Type B pancreatic cell (in vitro differentiated cells): ENCODE data around the gene ARID4B. TPM values are rescaled to one million over a fixed set of nuclear protein-coding genes. Genes with fewer than 3 reads are reported as not detected.
A peak's percentile ranks its signal among the peaks of the same experiment; 100 is the strongest.

Experiments
- DNase-seq: peaks from one replicate; pipeline ENCODE4 v3.0.0; 2021; ENCODE audit warnings: mixed read lengths; ENCODE audit not compliant: unreplicated experiment; ENCODE audit errors: extremely low spot score
- H3K27ac Mint-ChIP-seq: 2 replicates; pipeline ENCODE4 v1.8.0; 2021; ENCODE audit warnings: mild to moderate bottlenecking, mixed read lengths
- H3K27me3 Mint-ChIP-seq: 2 replicates; pipeline ENCODE4 v1.8.0; 2021; ENCODE audit warnings: mixed read lengths
- H3K36me3 Mint-ChIP-seq: 2 replicates; pipeline ENCODE4 v1.8.0; 2021; ENCODE audit warnings: mixed read lengths
- H3K4me1 Mint-ChIP-seq: one replicate; pipeline ENCODE4 v1.8.0; 2021; ENCODE audit warnings: mixed read lengths; ENCODE audit not compliant: unreplicated experiment
- H3K4me3 Mint-ChIP-seq: 2 replicates; pipeline ENCODE4 v1.8.0; 2021; ENCODE audit warnings: mild to moderate bottlenecking, mixed read lengths
- H3K9me3 Mint-ChIP-seq: 2 replicates; pipeline ENCODE4 v1.8.0; 2021; ENCODE audit warnings: mixed read lengths
- total RNA-seq: library from RNA; stranded (reverse); gene quantifications from 2 replicates; pipeline ENCODE4 v1.2.1, GENCODE V29; 2021; ENCODE audit warnings: low replicate concordance
- TF ChIP-seq, protein P1 (sequence below): fragments of 200-600 bp; sonication (generic); conservative IDR thresholded peaks from 2 replicates; pipeline ENCODE4 v1.5.0; 2021; ENCODE audit warnings: antibody characterized with exemption, mild to moderate bottlenecking

Gene ARID4B
- total RNA-seq, 1 donor from 2014 or later = 42.4 TPM

DNA sequence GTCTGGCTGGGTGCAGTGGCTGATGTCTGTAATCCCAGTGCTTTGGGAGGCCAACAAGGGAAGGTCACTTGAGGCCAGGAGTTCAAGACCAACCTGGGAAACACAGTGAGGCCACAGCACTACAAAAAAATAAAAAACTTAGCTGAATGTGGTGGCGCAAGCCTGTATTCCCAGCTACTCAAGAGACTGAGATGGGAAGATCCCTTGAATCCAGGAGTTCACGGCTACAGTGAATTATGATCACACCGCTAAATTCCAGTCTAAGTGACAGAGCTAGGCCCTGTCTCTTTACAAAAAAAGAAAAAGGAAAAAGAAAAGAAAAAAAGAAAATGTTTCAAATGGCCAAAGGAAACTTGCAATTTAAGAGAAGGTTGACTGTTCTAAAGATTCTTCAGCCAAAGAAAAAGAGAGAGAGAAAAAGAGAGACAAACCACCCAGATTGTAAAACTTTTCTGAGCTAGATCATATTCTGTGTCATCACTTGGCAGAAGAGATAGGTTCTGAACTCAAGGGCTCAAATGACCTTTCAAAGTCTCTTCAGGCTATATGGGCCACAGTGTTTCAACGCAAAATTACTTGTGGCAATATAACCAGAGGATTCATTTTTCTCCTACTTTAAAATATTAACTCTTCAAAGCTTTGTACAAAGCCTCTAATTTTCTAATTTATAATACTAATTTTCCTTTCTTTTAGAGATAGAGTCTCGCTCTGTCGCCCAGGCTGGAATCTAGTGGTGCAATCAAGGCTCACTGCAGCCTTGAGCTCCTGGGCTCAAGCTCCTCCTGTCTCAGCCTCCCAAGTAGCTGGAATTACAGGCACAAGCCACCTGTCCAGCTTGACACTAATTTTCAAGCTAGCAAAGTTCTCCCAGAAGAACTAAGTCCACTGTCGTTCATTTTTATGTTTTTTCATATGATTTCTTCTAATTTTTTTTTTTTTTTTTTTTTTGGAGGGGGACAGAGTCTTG is 20.5 kb downstream of the ARID4B start:
- Mint-ChIP-seq H3K4me1 (peaks cover 12% of the 10 kb centered on the region), H3K27ac (no peak overlapping the region), H3K36me3 (peaks cover 4% of the 10 kb centered on the region), H3K4me3 (no peak overlapping the region), H3K27me3 (no peaks in the 10 kb centered on the region), H3K9me3 (no peaks in the 10 kb centered on the region)
- DNase-seq = no peak
- TF ChIP-seq, protein P1, sequence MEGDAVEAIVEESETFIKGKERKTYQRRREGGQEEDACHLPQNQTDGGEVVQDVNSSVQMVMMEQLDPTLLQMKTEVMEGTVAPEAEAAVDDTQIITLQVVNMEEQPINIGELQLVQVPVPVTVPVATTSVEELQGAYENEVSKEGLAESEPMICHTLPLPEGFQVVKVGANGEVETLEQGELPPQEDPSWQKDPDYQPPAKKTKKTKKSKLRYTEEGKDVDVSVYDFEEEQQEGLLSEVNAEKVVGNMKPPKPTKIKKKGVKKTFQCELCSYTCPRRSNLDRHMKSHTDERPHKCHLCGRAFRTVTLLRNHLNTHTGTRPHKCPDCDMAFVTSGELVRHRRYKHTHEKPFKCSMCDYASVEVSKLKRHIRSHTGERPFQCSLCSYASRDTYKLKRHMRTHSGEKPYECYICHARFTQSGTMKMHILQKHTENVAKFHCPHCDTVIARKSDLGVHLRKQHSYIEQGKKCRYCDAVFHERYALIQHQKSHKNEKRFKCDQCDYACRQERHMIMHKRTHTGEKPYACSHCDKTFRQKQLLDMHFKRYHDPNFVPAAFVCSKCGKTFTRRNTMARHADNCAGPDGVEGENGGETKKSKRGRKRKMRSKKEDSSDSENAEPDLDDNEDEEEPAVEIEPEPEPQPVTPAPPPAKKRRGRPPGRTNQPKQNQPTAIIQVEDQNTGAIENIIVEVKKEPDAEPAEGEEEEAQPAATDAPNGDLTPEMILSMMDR = no peak

DNA sequence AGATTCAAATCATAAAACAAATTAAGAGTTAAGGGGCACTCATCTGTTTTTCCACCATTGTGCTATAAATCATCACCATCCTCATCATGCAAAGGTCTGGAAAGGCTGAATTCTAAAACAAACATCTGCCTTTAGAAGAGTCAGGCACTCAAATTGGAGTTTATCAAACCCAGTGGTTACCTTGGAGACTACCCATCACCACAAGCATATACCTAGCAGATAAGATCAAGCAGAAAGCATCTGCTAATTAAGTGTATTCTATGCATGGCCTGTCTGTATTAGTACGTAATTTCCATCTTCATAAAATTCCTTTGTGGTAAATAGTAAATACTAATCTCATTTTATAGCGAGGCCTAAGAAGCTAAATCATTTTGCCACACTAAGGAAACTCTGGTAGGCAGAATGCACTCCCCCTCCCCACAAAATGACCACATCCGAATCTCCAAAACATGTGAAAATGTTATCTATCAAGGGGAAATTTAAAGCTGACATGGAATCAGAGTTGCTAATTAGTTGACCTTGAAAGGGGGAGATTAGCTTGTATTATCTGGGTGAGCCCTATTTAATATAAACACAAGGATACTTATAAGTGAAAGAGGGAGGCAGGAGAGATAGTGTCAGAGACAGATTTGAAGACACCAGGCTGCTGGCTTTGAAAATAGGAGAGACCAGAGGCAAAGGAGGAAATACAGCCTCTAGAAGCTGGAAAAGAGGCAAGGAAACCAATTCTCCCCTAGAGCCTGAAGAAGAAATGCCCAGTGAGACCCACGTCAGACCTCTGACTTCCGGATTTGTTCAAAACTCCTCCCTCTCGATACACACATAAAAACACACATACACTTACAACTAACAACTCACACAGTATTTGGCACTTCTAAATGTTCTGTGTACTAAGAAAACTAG is 23.2 kb downstream of the ARID4B start:
- Mint-ChIP-seq H3K4me3 (no peak overlapping the region), H3K27ac (no peak overlapping the region), H3K27me3 (no peaks in the 10 kb centered on the region), H3K9me3 (no peaks in the 10 kb centered on the region), H3K36me3 (peaks cover 4% of the 10 kb centered on the region), H3K4me1 (peaks cover 12% of the 10 kb centered on the region)
- TF ChIP-seq, protein P1 = no peak
- DNase-seq = no peak

DNA sequence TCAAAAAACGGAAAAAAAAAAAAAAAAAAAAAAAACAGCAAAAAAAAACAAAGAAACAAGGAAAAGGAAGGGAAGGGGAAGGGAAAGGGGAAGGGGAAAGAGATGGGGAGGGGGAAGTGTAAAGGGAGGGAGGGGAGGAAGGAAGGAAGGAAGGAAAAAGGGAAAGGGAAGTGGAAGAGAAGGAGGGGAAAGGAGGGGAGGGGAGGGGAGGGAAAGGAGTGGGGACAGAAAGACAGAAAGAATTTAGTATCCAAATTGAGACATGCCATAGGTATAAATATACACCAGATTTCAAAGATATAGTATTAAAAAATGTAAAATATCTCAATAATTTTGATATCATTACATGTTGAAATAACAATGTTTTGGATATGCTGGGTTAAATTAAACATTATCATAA is 25.8 kb downstream of the ARID4B start:
- no peak overlapping the region for H3K27ac Mint-ChIP-seq
- peaks cover 19% of the 10 kb centered on the region for H3K4me1 Mint-ChIP-seq
- TF ChIP-seq, protein P1 = no peak

DNA sequence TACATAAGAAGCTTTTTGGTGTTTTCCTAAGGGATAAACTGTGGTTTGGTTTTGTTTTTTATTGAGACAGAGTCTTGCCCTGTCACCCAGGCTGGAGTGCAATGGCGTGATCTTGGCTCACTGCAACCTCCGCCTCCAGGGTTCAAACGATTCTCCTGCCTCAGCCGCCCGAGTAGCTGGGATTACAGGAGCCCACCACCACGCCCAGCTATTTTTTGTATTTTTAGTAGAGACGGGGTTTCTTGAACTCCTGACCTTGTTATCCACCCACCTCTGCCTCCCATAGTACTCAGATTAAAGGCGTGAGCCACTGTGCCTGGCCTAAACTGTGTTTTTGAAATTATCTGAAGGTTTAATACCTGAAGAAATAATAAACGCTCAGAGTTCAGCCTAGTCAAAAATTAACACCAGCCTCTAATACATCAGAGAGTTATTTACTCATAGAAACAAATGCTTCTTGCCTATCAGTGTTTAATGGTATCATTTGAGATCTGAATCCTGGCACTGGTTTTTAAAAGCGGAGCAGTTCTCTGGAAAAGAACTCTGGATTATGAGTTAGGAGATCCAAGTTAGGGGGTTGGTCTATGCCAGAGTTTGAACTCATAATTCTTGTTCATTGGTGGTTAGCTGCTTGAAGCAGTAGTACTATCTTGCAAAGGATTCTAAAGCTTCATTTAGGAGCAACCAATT is 28.7 kb downstream of the ARID4B start:
- peaks cover 14% of the 10 kb centered on the region for H3K4me1 Mint-ChIP-seq
- no peaks in the 10 kb centered on the region for H3K27me3 Mint-ChIP-seq
- peak overlapping the region; percentile 41 for H3K27ac Mint-ChIP-seq
- DNase-seq = no peak
- peaks cover 5% of the 10 kb centered on the region for H3K36me3 Mint-ChIP-seq
- H3K9me3 Mint-ChIP-seq = peaks cover 5% of the 10 kb centered on the region
- no peak overlapping the region for H3K4me3 Mint-ChIP-seq
- TF ChIP-seq, protein P1 = no peak

More for the DNA sequence above, 25.8 kb downstream of the ARID4B start:
- H3K36me3 Mint-ChIP-seq = peaks cover 8% of the 10 kb centered on the region
- no peak overlapping the region for H3K4me3 Mint-ChIP-seq
- H3K27me3 Mint-ChIP-seq = no peaks in the 10 kb centered on the region
- no peaks in the 10 kb centered on the region for H3K9me3 Mint-ChIP-seq
- DNase-seq = no peak

DNA sequence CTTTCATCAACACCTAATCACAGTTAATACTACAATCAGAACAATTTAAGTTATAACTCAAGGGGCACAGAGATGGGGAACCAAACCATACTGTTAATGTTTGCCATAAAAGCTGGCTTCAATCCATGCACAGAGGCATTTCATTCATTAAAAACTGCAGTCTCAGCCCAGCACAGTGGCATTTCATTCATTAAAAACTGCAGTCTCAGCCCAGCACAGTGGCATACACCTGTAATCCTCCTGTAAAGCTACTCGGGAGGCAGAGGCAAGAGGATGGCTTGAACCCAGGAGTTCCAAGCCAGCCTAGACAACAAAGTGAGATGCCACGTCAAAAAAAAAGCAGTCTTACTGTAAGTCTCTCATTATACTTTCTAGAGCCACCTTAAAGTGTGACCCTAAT is 29.2 kb downstream of the ARID4B start:
- H3K4me1 Mint-ChIP-seq = peaks cover 12% of the 10 kb centered on the region
- DNase-seq = no peak
- H3K27me3 Mint-ChIP-seq = no peaks in the 10 kb centered on the region
- H3K4me3 Mint-ChIP-seq = no peak overlapping the region
- peaks cover 4% of the 10 kb centered on the region for H3K36me3 Mint-ChIP-seq
- TF ChIP-seq, protein P1 = no peak
- H3K27ac Mint-ChIP-seq = no peak overlapping the region
- peaks cover 5% of the 10 kb centered on the region for H3K9me3 Mint-ChIP-seq
